Inferior parietal cortex (tissue), 1 donor: Measurements from ENCODE around the gene BFSP1.

ENCODE experiments used
- DNase-seq: peaks from one replicate; pipeline ENCODE4 v3.0.0-alpha.2; 2016; ENCODE audit errors: extremely low spot score

Gene BFSP1

GRCh38 chr20:17465236-17465635, 65.9 kb downstream of the BFSP1 start:
- no peak for DNase-seq

GRCh38 chr20:17463711-17464110, 67.5 kb downstream of the BFSP1 start:
- DNase-seq = no peak

GRCh38 chr20:17461941-17462340, 69.2 kb downstream of the BFSP1 start:
- no peak for DNase-seq

GRCh38 chr20:17460119-17460518, 71.1 kb downstream of the BFSP1 start:
- DNase-seq = no peak

- no peak for DNase-seq
Measured at GRCh38 chr20:17457588-17458190, 73.5 kb downstream of the BFSP1 start.

GRCh38 chr20:17457079-17457478, 74.1 kb downstream of the BFSP1 start:
- DNase-seq = peak; percentile 26

- no peak for DNase-seq
Measured at GRCh38 chr20:17456279-17456678, 74.9 kb downstream of the BFSP1 start.

- DNase-seq = no peak
Measured at GRCh38 chr20:17453592-17453991, 77.6 kb downstream of the BFSP1 start.

GRCh38 chr20:17452441-17452840, 78.7 kb downstream of the BFSP1 start:
- DNase-seq = no peak

- no peak for DNase-seq
Measured at GRCh38 chr20:17449031-17449430, 82.1 kb downstream of the BFSP1 start.

GRCh38 chr20:17448071-17448470, 83.1 kb downstream of the BFSP1 start:
- no peak for DNase-seq

GRCh38 chr20:17446171-17446570, 85.0 kb downstream of the BFSP1 start:
- DNase-seq = no peak

- no peak for DNase-seq
Measured at GRCh38 chr20:17445543-17445942, 85.6 kb downstream of the BFSP1 start.

GRCh38 chr20:17444091-17444490, 87.1 kb downstream of the BFSP1 start:
- no peak for DNase-seq
